Measurements from ENCODE around the gene SDK2.

SDK2 gene

DNA sequence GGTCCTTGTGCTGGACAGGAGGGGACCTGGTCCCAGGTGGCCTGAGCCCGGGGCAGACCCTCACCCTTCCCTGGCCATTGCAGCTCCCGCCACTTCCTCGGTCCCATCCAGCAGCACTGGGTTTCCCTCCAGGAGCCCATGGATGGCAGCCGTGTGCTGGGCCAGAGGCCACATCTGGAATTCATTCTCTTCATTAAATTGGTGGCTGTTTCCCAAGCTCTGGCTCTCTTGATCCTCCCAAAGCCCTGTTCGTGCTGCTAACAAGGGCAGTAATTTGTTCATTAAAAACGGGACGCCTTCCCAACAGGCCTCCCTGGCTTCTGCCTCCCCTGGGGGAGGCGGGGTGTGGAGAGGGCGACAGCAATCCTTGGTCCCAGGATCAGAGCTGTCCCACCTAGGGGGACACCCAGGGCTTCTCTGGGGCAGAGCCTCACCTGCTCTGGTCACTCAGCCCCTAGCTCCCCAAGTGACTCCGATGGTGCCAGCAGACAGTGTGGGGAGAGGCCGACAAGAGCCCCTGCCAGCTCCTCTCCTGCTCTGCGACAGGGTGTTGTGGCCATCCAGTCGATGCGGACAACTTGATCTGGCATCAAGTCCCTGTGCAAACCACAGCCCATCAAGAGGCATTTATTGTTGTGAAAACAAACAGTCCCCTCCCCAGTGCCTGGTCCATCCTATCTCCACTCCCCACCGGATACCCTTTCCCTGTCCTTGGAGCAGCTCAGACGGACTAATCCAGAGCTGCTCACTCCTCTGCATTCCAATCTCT is 44.0 kb downstream of the SDK2 start:
- H3K4me3 ChIP-seq (ENCODE audit: low read length) = no peak overlapping the region
- TF ChIP-seq ZNF274 (IDR thresholded peaks at IDR 0.05; ENCODE audit: low read depth, low read length) = no peak

- no peak for TF ChIP-seq ZNF274 (IDR thresholded peaks at IDR 0.05; ENCODE audit: low read depth, low read length)
- no peak overlapping the region for H3K4me3 ChIP-seq (ENCODE audit: low read length)
Measured at GRCh38 chr17:73599599-73599998, 44.6 kb downstream of the SDK2 start.

DNA sequence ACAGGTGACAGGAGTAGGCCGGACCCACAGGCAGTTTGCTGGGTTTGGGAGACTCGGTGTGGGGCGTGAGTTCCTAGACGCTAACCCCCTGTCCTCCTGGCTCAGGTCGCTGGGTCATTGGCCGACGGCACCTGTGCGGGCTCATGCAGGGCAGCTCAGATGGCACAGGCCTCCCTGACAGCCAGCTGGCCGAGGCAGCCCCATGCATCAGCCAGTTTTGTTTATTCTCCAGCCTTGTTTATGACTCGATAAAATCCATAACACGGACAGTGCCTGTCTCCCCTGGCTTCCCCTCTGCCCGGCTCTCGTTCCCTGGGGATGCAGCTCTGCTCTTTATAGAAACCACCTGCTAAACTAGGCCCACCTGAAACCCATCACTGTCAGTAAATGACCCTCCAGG is 46.0 kb downstream of the SDK2 start:
- no peak for TF ChIP-seq ZNF274 (IDR thresholded peaks at IDR 0.05; ENCODE audit: low read depth, low read length)
- H3K4me3 ChIP-seq (ENCODE audit: low read length) = no peak overlapping the region

DNA sequence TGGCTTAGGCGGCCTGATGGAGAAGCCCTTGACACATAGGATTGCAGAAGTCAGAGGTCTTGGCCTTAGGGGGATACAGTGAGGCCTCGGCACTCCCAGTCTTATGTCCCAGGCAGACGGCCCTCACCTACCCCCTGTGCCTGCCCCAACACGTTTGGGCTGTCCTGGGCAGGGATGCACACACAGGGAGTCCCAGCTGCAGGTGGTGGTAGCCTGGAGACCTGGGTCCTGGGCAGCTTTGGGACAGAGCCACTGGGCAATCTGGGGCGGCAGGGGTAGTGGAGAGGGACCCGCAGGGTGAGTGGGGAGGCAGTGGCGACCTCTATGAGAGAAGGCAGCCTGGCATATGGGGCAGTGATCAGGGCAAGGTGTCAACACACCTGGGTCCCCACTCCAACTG is 48.3 kb downstream of the SDK2 start:
- no peak for TF ChIP-seq ZNF274 (IDR thresholded peaks at IDR 0.05; ENCODE audit: low read depth, low read length)
- H3K4me3 ChIP-seq (ENCODE audit: low read length) = no peak overlapping the region

- no peak overlapping the region for H3K4me3 ChIP-seq (ENCODE audit: low read length)
- no peak for TF ChIP-seq ZNF274 (IDR thresholded peaks at IDR 0.05; ENCODE audit: low read depth, low read length)
Measured at GRCh38 chr17:73595479-73595878, 48.8 kb downstream of the SDK2 start.

GRCh38 chr17:73595068-73595467 is 49.2 kb downstream of the SDK2 start:
- no peak overlapping the region for H3K4me3 ChIP-seq (ENCODE audit: low read length)
- TF ChIP-seq ZNF274 (IDR thresholded peaks at IDR 0.05; ENCODE audit: low read depth, low read length) = no peak

GRCh38 chr17:73594598-73594997 is 49.6 kb downstream of the SDK2 start:
- no peak for TF ChIP-seq ZNF274 (IDR thresholded peaks at IDR 0.05; ENCODE audit: low read depth, low read length)

GRCh38 chr17:73594025-73594424 is 50.2 kb downstream of the SDK2 start:
- H3K4me3 ChIP-seq (ENCODE audit: low read length) = no peak overlapping the region
- no peak for TF ChIP-seq ZNF274 (IDR thresholded peaks at IDR 0.05; ENCODE audit: low read depth, low read length)

More at GRCh38 chr17:73594598-73594997, 49.6 kb downstream of the SDK2 start:
- H3K4me3 ChIP-seq (ENCODE audit: low read length) = no peak overlapping the region

GRCh38 chr17:73593249-73593965 is 50.8 kb downstream of the SDK2 start:
- no peak overlapping the region for H3K4me3 ChIP-seq (ENCODE audit: low read length)
- no peak for TF ChIP-seq ZNF274 (IDR thresholded peaks at IDR 0.05; ENCODE audit: low read depth, low read length)

DNA sequence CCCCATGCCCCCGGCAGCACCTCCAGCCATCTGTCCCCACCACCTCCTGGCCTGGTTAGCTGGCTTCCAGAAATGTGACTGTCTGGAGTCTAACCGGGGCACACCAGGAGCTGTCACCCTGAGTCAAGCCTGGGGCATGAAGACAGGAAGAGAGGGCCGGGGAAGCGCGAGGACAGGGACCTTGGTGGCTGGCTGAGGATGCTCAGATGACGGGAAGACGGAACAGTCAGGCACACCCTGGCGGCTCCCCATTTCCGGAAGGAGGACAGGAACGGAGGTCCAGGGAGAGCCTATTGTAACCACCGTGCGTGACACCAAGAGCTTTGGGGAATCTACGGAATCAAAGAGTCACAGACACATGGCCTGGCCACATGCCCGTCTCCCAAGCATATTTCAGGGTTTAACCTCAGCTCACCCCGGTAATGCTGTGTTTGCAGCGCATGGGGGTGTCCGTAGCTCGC is 51.7 kb downstream of the SDK2 start:
- no peak overlapping the region for H3K4me3 ChIP-seq (ENCODE audit: low read length)
- no peak for TF ChIP-seq ZNF274 (IDR thresholded peaks at IDR 0.05; ENCODE audit: low read depth, low read length)

GRCh38 chr17:73592079-73592415 is 52.2 kb downstream of the SDK2 start:
- H3K4me3 ChIP-seq (ENCODE audit: low read length) = no peak overlapping the region
- TF ChIP-seq ZNF274 (IDR thresholded peaks at IDR 0.05; ENCODE audit: low read depth, low read length) = no peak

DNA sequence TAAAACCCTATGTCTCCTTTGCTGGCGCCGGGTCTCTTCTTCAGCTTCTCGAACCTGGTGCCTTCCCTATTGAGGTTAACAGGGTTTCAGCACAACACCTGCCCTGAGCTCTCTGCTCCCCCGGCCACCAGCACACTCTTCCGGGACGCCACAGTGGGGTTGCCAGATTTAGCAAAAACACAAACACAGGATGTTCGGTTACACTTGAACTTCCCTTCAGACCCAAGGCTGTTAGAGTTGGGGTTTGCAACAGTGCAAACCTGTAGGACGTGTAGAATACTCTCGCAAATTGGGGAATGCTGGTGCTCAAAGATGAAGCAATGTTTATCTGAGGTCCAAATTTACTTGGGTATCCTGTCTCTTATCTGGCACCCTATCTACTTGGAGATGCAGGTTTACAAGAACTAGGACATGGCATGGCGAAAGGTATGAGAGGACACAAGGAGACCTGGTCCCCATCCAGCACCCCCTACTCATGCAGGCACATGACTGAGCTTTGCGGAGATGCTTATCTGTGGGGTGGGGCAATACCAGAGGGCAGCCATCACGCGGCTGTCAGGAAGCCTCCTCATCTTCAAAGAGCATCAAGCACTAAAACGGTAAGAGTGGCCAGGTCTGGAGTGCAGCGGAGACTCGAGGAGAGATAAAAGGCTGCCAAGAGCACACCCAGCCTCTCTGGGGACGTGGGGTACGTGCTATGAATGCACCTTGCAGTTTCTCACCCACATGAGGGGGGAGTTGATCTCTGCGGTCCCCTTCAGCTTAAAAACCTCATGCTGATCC is 52.8 kb downstream of the SDK2 start:
- H3K4me3 ChIP-seq (ENCODE audit: low read length) = no peak overlapping the region; the same call in 1 of the 2 replicates
- no peak for TF ChIP-seq ZNF274 (IDR thresholded peaks at IDR 0.05; ENCODE audit: low read depth, low read length)

GRCh38 chr17:73589363-73589980 is 54.8 kb downstream of the SDK2 start:
- TF ChIP-seq ZNF274 (IDR thresholded peaks at IDR 0.05; ENCODE audit: low read depth, low read length) = no peak
- no peak overlapping the region for H3K4me3 ChIP-seq (ENCODE audit: low read length)

- TF ChIP-seq ZNF274 (IDR thresholded peaks at IDR 0.05; ENCODE audit: low read depth, low read length) = no peak
- no peak overlapping the region for H3K4me3 ChIP-seq (ENCODE audit: low read length)
Measured at GRCh38 chr17:73588891-73589290, 55.4 kb downstream of the SDK2 start.

Data from GM08714 (cell line).